Osteocyte (in vitro differentiated cells): Measurements from ENCODE around the gene APBA1. TPM values are rescaled to one million over a fixed set of nuclear protein-coding genes. Genes with fewer than 3 reads are reported as not detected.

Experiments
- DNase-seq: peaks from one replicate; pipeline ENCODE4 v3.0.0; 2021; ENCODE audit warnings: mixed read lengths; ENCODE audit not compliant: unreplicated experiment; ENCODE audit errors: extremely low spot score
- H3K27ac Mint-ChIP-seq: one replicate; pipeline ENCODE4 v1.8.0; 2021; ENCODE audit warnings: mild to moderate bottlenecking, mixed read lengths; ENCODE audit not compliant: unreplicated experiment
- H3K27me3 Mint-ChIP-seq: one replicate; pipeline ENCODE4 v1.8.0; 2021; ENCODE audit warnings: mixed read lengths; ENCODE audit not compliant: unreplicated experiment
- H3K36me3 Mint-ChIP-seq: one replicate; pipeline ENCODE4 v1.8.0; 2021; ENCODE audit warnings: mixed read lengths; ENCODE audit not compliant: unreplicated experiment
- H3K4me1 Mint-ChIP-seq: one replicate; pipeline ENCODE4 v1.8.0; 2021; ENCODE audit warnings: mixed read lengths; ENCODE audit not compliant: unreplicated experiment
- H3K4me3 Mint-ChIP-seq: one replicate; pipeline ENCODE4 v1.8.0; 2021; ENCODE audit warnings: mild to moderate bottlenecking, moderate library complexity, mixed read lengths; ENCODE audit not compliant: unreplicated experiment
- H3K9me3 Mint-ChIP-seq: one replicate; pipeline ENCODE4 v1.8.0; 2021; ENCODE audit warnings: mixed read lengths; ENCODE audit not compliant: unreplicated experiment
- total RNA-seq: library from RNA; stranded (reverse); gene quantifications from 2 replicates; pipeline ENCODE4 v1.2.1, GENCODE V29; 2021
- TF ChIP-seq, protein P1 (sequence below): fragments of 200-600 bp; sonication (generic); IDR thresholded peaks from 2 replicates; pipeline ENCODE4 v1.5.0; 2021; ENCODE audit warnings: antibody characterized with exemption, mild to moderate bottlenecking, moderate library complexity

Gene APBA1
- total RNA-seq, 1 donor from 2014 or later: 5.2 TPM

DNA sequence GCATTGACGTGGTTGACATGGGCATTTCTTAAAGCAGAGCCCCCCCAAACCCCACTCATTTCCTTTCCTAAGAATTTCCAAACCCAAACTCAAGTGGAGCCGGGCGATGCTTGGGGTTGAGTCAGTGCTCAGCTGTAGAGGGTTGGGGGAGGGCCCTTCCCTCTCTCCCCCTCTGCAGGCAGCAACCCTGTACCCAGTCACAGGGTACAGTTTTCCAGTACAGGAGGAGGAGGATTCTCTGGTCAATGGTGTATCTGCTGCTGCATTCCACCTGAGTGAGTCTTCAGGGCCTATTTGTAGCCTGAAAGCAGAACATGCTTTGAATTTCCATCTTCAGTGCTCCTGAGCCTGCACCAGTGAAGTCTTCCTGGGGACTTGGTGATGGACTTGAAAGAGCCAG lies 291.4 kb downstream of the APBA1 start:
- H3K4me1 Mint-ChIP-seq: peaks cover 33% of the 10 kb centered on the region
- TF ChIP-seq, protein P1, sequence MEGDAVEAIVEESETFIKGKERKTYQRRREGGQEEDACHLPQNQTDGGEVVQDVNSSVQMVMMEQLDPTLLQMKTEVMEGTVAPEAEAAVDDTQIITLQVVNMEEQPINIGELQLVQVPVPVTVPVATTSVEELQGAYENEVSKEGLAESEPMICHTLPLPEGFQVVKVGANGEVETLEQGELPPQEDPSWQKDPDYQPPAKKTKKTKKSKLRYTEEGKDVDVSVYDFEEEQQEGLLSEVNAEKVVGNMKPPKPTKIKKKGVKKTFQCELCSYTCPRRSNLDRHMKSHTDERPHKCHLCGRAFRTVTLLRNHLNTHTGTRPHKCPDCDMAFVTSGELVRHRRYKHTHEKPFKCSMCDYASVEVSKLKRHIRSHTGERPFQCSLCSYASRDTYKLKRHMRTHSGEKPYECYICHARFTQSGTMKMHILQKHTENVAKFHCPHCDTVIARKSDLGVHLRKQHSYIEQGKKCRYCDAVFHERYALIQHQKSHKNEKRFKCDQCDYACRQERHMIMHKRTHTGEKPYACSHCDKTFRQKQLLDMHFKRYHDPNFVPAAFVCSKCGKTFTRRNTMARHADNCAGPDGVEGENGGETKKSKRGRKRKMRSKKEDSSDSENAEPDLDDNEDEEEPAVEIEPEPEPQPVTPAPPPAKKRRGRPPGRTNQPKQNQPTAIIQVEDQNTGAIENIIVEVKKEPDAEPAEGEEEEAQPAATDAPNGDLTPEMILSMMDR: no peak
- no peak overlapping the region for H3K27ac Mint-ChIP-seq
- peaks cover 2% of the 10 kb centered on the region for H3K27me3 Mint-ChIP-seq
- H3K4me3 Mint-ChIP-seq: no peak overlapping the region
- DNase-seq: no peak
- H3K36me3 Mint-ChIP-seq: no peaks in the 10 kb centered on the region
- H3K9me3 Mint-ChIP-seq: no peaks in the 10 kb centered on the region

DNA sequence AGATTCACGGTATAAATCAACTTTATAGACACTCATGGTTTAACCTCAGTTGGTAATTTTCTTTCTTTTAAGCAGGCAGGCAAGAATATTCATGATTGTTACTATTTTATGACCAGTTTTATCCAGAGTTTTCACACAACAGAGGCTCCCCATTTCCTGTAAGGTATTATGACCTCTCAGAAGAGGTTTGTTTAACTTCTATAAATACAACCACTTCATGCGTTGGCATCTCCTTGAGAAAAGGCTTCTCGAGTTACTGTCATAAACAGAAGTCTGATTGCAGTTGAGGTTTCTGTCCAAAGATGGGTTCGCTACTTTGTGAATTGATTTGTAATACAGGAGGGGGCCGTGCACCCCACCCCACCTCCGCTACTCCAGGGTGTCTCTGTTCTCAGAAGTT lies 291.9 kb downstream of the APBA1 start:
- H3K27me3 Mint-ChIP-seq: peaks cover 2% of the 10 kb centered on the region
- no peaks in the 10 kb centered on the region for H3K36me3 Mint-ChIP-seq
- TF ChIP-seq, protein P1: no peak
- H3K4me3 Mint-ChIP-seq: no peak overlapping the region
- DNase-seq: no peak
- H3K9me3 Mint-ChIP-seq: no peaks in the 10 kb centered on the region
- H3K4me1 Mint-ChIP-seq: peaks cover 33% of the 10 kb centered on the region
- H3K27ac Mint-ChIP-seq: no peak overlapping the region

DNA sequence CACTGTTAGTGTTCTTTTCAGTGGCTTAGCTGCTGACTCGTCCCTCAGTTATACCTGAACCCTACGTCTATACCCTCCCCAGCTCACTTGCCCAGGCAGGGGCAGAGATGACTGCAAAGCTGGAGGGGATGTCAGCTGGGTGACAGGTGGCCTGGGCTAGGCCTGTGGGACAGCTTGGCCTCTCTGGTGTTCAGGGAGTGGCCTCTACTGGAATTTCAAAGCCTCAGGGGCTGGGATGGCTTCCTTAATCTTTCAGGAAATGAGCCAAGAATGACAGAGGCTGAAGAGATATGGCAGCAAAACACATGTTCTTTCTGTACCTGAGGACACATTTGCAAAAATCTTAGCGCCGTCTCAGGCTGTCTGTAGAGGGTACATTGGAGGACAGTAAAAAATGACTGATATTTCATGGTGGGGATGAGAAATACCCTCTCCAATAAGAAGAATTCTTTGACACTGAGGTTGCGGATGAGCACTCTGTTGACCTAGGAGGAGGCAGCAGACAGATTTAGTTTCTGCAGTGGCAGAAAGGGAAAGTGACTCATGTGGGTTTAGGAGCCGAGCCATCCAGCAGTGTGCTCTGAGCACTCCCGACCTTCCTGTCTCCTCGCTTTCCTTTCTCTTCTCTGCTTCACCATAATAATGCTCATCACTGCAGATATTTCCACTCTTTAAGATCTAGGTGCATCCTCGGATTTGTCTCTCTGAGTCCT lies 292.7 kb downstream of the APBA1 start:
- peaks cover 6% of the 10 kb centered on the region for H3K27me3 Mint-ChIP-seq
- no peak overlapping the region for H3K4me3 Mint-ChIP-seq
- no peak overlapping the region for H3K27ac Mint-ChIP-seq
- peaks cover 33% of the 10 kb centered on the region for H3K4me1 Mint-ChIP-seq
- H3K9me3 Mint-ChIP-seq: no peaks in the 10 kb centered on the region
- DNase-seq: no peak
- no peaks in the 10 kb centered on the region for H3K36me3 Mint-ChIP-seq
- TF ChIP-seq, protein P1: no peak

DNA sequence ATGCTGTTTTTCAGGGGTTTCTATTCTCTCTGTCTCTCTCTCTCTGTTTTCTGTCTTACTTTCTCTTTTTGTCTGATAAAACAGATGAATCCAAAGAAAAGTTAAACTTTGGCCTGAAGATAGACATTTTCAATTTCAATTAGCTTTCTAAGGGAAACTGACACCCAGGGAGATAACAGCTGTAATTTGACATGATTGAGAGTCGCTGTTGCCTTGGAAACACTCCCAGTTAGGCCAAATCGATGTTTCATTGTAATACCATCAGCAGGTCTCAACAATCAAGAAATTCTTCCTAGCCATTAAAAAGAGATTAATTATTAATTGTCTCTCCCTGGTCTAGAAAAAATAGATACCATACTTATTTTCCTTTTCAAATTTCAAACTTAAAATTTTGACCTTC lies 294.2 kb downstream of the APBA1 start:
- Mint-ChIP-seq H3K36me3 (no peaks in the 10 kb centered on the region), H3K4me1 (peaks cover 33% of the 10 kb centered on the region), H3K27ac (no peak overlapping the region), H3K27me3 (peaks cover 4% of the 10 kb centered on the region), H3K4me3 (no peak overlapping the region), H3K9me3 (no peaks in the 10 kb centered on the region)
- TF ChIP-seq, protein P1: no peak
- no peak for DNase-seq

Other genes with a start within 250 kb of the APBA1 start
- gene PTAR1, start 87.6 kb upstream of the APBA1 start, total RNA-seq: 48.8 and 55.5 TPM in 2 replicates
- not detected in 2 replicates for gene CFAP95, start 148.4 kb upstream of the APBA1 start, total RNA-seq